ENCODE results near the gene ADAMTS14.
"Not testable (repeated sequence)": the region's sequence is repeated elsewhere in the genome, so short reads cannot be mapped to it uniquely, and the experiment has no call there.

The ADAMTS14 gene

GRCh38 chr10:70672165-70673042 lies at the start of gene ADAMTS14:
Gene ADAMTS14, plus strand, starts transcription at chr10:70672506. Its CDS starts 297 bp downstream, at chr10:70672803.
- peak; percentile 86 for DNase-seq (ENCODE audit: low spot score)

GRCh38 chr10:70622541-70622940 lies 49.8 kb upstream of the ADAMTS14 start:
- no peak for DNase-seq (ENCODE audit: low spot score)

GRCh38 chr10:70622981-70623844 lies 49.1 kb upstream of the ADAMTS14 start:
- DNase-seq (ENCODE audit: low spot score) = no peak

- no peak for DNase-seq (ENCODE audit: low spot score)
Measured at GRCh38 chr10:70626056-70626455, 46.2 kb upstream of the ADAMTS14 start.

GRCh38 chr10:70629338-70629737 lies 43.0 kb upstream of the ADAMTS14 start:
- DNase-seq (ENCODE audit: low spot score) = no peak

- DNase-seq (ENCODE audit: low spot score) = not testable (repeated sequence)
Measured at GRCh38 chr10:70631735-70632134, 40.6 kb upstream of the ADAMTS14 start.

- DNase-seq (ENCODE audit: low spot score) = no peak
Measured at GRCh38 chr10:70634011-70634410, 38.3 kb upstream of the ADAMTS14 start.

- not testable (repeated sequence) for DNase-seq (ENCODE audit: low spot score)
Measured at GRCh38 chr10:70634515-70634914, 37.8 kb upstream of the ADAMTS14 start.

- DNase-seq (ENCODE audit: low spot score) = not testable (repeated sequence)
Measured at GRCh38 chr10:70639640-70640383, 32.5 kb upstream of the ADAMTS14 start.

GRCh38 chr10:70643272-70643671 lies 29.0 kb upstream of the ADAMTS14 start:
- DNase-seq (ENCODE audit: low spot score) = not testable (repeated sequence)

- DNase-seq (ENCODE audit: low spot score) = not testable (repeated sequence)
Measured at GRCh38 chr10:70644959-70645358, 27.3 kb upstream of the ADAMTS14 start.

GRCh38 chr10:70647086-70647485 lies 25.2 kb upstream of the ADAMTS14 start:
- no peak for DNase-seq (ENCODE audit: low spot score)

GRCh38 chr10:70648427-70648826 lies 23.9 kb upstream of the ADAMTS14 start:
- no peak for DNase-seq (ENCODE audit: low spot score)

- DNase-seq (ENCODE audit: low spot score) = no peak
Measured at GRCh38 chr10:70649526-70649925, 22.8 kb upstream of the ADAMTS14 start.

GRCh38 chr10:70650104-70650503 lies 22.2 kb upstream of the ADAMTS14 start:
- DNase-seq (ENCODE audit: low spot score) = no peak

GRCh38 chr10:70650718-70651117 lies 21.6 kb upstream of the ADAMTS14 start:
- no peak for DNase-seq (ENCODE audit: low spot score)

- DNase-seq (ENCODE audit: low spot score) = no peak
Measured at GRCh38 chr10:70651661-70652060, 20.6 kb upstream of the ADAMTS14 start.

- no peak for DNase-seq (ENCODE audit: low spot score)
Measured at GRCh38 chr10:70652761-70653657, 19.3 kb upstream of the ADAMTS14 start.

GRCh38 chr10:70655316-70655715 lies 17.0 kb upstream of the ADAMTS14 start:
- DNase-seq (ENCODE audit: low spot score) = no peak

GRCh38 chr10:70656489-70656888 lies 15.8 kb upstream of the ADAMTS14 start:
- DNase-seq (ENCODE audit: low spot score) = no peak

- DNase-seq (ENCODE audit: low spot score) = no peak
Measured at GRCh38 chr10:70657041-70657440, 15.3 kb upstream of the ADAMTS14 start.

All from putamen (tissue), 1 donor.